Ureter (tissue), 1 donor: ENCODE measurements around the gene KRT73. TPM values are rescaled to one million over a fixed set of nuclear protein-coding genes. Genes with fewer than 3 reads are reported as not detected.

Experiments
- DNase-seq: peaks from one replicate; pipeline ENCODE4 v3.0.0-alpha.2; 2020; ENCODE audit warnings: low spot score
- total RNA-seq: library from RNA; stranded (reverse); gene quantifications from one replicate; pipeline ENCODE4 v1.2.4, GENCODE V29; 2023
- donor health status: DM: yes; HTN: yes; CAD: no.

Gene KRT73
- not detected for total RNA-seq

GRCh38 chr12:52618216-52618615, at the start of gene KRT73:
KRT73 (minus strand) TSS chr12:52618559; CDS start chr12:52618524, 35 bp downstream.
- no peak for DNase-seq

DNA sequence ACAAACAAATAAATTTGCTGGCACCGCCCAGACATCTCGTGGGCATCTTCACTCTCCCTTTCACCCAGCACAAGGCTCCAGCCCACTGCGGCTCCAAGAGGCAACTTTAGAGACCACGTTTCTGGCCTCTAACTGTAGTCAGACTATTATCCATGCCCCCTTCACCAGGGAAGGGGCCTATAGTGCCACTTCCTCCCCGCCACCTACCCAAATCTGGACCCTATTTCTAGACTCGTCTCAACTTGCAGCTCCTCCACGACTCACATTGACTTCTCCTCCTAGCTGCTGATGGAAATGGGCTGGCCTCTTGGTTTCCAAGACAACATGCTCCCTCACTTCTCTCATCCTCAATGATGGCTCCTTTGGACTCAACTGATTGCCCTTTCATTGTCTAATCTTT, 49.6 kb upstream of the KRT73 start:
- DNase-seq, result no peak

DNA sequence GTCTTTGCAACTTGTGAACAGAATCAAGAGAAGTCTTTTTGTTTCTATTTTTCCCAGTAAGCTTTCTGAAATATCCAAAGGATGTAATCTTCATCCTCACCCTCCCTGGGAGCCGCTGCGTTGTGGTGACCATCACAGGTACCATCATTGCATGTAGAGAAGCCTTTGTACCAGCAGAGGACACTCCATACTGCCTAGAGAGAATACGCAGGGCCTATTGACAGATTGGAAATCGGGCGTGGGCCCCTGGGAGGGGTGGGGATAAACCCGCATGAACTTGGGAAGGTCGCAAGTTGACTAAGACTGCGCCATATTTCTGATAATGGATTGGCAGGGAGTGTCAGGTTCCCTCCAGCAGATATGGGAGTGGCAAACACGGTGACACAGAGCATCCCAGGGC, 49.1 kb upstream of the KRT73 start:
- no peak for DNase-seq

DNA sequence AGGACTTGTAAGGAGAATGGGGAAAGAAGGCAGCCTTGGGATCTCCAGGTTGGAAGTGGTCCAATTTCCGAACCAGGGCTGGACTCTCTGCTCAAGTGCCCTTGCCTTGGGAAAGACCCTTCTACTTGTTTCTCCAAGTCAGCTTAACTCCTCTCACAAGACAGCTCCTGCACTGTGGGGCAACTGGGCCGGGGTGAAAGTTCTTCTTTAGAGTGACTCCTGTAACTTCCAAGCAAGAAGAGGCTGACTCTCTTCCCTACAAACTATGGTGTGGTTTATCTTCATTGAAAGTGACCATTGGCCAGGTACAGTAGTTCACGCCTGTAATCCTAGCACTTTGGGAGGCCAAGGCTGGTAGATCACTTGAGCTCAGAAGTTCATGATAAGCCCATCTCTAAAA, 48.1 kb upstream of the KRT73 start:
- DNase-seq, result no peak

DNA sequence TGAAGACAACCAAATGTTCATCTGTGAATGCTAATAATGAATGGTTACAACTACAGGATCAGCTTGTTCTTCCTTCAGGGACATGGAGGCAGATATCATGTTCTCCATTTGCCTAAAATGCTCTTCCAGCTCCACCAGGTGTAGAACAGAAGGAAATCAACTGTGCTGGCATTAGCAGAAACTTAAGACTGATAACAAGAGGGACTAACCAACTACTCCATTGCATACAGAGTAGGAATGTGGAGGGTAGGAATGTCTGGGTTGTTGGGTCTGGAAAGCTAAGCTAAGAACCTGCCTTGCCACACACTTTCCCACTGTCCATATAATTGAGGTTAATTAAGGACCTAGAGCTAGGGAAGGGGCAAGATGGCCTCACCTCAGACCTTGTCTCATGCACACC, 45.1 kb upstream of the KRT73 start:
- DNase-seq, result no peak

GRCh38 chr12:52662918-52663229, 44.5 kb upstream of the KRT73 start:
- DNase-seq, result no peak

DNA sequence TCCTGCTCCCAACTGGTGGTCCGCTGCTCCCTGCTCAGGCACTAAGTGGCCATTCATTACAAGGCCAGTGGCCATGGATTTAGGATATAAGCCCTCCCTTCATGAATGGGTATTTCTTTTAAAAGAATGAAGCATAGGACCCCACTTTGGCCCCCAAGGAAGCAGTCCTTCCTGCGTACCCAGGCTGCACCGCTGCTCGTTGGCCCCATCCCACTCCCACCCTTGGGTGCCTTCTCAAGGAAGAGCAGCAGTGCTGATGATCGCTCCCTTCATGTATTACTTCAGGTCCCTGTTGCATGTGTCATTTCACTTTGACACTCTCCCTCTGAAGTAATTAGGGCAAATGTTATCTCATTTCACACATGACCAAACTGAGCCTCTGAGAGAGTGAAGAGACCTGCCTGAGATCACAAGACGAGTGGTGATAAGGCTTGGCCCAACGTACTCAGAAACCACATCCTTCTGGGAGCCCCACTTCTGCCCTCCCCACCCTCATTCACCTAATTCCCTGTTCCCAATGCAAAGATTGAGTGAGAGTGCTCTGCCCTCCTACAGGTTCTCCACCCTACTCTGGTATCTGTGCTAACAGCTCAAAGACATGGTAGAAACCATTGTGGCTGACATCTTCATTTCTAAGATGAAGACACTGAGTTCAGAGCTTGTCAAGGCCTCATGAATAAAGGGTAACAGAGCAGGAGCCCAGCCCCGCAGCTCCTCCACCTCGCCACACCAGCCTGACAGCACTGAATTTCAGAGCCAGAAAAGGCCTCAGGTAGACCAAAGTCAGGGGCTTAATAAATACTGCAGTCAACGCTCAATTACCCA, 43.9 kb upstream of the KRT73 start:
- DNase-seq, result no peak

DNA sequence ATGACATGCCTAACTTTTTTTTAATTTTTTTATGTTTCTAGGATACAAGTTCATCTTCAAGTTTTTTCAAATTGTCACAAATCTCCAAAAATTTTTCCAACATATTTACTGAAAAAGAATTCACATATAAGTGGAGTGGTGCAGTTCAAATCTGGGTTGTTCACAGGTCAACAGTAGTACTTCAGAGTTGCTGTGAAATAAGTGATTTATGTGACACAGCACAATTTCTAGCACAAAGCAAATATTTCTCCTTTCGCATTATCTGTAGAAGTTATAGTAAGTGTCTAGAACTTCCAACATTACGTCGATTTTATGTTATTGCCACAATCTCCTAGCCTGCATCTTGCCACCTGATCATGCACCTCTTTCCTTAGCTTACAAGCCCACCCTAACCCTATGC, 43.3 kb upstream of the KRT73 start:
- no peak for DNase-seq

GRCh38 chr12:52660934-52661499, 42.7 kb upstream of the KRT73 start:
- DNase-seq, result no peak

- no peak for DNase-seq
Measured at GRCh38 chr12:52659951-52660350, 41.6 kb upstream of the KRT73 start.

GRCh38 chr12:52659395-52659794, 41.0 kb upstream of the KRT73 start:
- DNase-seq, result no peak

DNA sequence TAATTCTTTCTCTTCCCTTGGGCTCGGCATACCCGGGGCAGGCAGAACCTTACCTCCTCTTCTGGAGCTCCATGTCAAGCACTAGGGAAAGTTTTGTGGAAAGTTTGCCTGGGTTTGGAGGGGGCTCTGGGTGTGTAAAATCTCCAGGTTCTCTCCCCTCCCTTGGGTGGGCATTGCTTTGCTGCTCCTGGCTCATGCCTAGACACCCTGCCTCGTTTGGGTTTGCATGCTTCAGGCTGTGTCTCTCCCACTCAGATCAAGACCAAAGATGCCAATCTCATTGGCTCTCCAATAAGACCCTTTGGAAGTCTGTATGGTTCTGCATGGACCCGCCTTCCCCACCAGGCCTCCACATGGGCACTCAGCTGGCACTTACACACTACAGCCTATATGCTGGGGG, 39.8 kb upstream of the KRT73 start:
- DNase-seq, result no peak

DNA sequence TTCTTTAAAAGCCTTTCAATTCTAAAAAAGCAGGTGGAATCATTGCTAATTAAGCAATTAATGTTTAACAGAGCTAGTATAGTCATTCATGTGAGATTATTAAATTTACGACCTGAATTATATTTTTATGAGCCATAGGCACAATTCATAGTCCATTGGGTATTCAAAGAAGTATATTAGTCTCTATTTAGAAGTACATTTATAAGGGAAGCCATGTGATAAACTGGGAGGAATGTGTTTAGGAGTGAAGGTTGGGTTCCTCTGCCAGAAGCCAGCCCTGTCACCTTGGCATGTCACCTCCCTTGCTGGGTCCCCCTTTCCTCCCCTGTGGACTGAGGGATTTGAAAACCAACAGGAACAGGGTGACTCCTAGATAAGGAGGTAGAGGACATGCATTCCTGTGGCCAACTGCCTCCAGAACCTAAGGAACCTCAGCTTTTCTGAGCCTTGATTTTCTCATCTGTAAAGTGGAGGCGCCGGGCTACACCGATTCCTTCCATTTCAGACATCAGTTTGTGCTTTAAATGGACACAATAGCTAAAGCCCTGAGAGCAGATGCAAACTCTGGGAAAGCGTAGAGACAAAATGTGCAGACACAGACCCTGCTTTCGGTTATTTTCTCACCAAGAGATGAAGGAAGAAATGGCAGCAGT, 39.0 kb upstream of the KRT73 start:
- no peak for DNase-seq

GRCh38 chr12:52656616-52657015, 38.3 kb upstream of the KRT73 start:
- DNase-seq, result no peak

DNA sequence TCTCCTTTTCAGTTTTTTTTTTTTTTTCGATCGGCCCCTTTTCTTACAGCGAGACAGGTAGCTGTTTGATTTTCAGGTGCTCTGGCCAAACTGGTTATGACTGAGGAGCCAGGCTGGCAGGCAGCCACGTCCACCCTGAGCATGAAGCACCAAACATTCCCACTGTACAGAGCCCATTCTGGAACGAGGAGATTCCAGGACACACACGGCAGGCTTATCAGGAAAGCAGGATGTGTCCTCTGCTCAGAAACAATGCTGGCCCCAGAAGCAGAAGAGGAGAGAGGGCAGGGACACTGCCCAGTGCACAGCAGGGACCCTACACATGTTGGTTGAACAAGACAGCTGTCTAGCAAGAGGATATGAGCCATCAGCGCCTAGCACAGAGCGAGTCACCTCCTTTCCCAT, 37.4 kb upstream of the KRT73 start:
- DNase-seq, result no peak

DNA sequence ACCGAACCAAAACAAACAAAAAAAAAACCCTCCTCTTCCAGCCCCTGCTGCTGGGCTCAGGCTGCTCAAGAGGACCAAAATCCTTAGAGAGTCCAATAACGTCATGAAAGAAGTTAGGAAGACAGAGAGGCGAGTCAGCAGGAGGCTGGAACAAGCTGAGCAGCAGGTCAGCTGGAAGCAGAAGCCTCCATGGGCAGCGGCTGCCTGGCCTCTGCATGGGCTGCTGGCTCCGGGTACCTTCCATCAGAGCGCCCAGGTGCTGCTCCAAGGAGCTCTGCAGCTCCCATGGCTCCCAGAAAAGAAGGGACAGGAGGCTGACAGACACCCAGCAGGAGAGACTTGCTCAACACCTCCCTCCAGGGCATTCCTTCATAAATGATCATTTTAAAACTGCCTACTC, 36.9 kb upstream of the KRT73 start:
- no peak for DNase-seq

DNA sequence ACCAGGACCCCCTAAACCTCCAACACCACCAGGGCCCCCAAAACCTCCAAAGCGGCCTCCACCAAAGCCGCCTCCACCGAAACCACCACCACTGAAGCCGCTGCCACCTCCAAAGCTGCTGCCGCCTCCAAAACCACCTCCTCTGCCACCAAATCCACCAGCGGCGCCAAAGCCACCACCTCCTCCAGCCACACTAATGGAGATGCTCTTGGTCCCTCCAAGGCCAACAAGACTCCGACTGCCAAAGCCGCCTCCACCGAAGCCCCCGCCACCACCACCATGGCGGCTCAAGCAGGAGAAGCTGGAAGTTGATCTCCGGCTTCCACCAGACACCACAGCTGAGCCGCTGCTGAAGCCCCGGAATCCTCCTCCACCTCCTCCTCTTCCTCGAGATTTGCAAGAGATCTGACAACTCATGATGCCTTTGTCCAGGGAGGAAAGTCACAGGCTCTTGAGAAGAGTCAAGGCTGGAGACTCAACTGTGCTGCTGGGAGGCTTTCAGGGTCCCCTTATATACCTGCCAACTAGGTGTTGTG, 33.4 kb upstream of the KRT73 start, which contains the start of gene KRT2:
TSS of gene KRT2 (minus strand) at position 486 of the 536 bp plus-strand sequence. CDS start at position 417, 69 bp downstream.
- no peak for DNase-seq

- DNase-seq, result no peak
Measured at GRCh38 chr12:52650520-52651081, 32.2 kb upstream of the KRT73 start.

DNA sequence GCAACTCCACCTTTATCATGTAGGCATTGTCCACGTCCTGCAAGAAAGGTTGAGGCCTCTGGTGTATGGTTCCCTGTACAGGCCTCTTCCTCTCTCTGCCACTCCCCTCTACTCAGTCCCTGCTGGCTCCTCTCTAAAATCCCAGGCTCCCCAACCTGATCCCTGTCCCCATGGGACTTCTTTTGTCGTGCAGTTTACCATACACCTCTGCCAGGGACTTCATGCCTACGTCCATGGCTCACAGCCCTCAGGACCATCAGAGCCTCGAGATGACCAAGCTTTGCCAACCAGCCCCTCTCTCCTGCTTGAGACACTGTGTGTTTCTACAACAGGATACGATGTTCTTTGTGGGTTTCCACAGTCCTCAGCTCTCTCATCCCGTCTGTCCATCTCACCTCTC, 30.7 kb upstream of the KRT73 start:
- DNase-seq, result no peak

GRCh38 chr12:52648012-52648550, 29.7 kb upstream of the KRT73 start:
- DNase-seq, result no peak

GRCh38 chr12:52647601-52648000, 29.2 kb upstream of the KRT73 start:
- no peak for DNase-seq

DNA sequence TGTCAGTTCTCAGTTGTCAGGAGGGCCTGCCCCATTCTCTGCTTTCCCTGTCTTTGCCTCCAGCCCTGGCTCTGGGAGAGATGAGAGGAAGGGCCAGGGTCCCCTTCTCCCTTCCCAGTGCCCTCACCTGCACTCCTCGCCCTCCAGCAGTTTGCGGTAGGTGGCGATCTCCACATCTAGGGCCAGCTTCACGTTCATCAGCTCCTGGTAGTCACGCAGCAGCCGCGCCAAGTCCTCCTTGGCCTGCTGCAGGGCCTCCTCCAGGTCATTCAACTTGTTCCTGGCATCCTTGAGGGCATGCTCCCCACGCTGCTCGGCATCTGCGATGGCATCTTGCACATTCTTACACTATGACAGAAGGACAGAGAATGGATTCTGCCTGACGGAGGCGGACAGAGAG, 28.3 kb upstream of the KRT73 start:
- no peak for DNase-seq
